HCT116 (cell line): ENCODE measurements around the gene IL17B. TPM values are rescaled to one million over a fixed set of nuclear protein-coding genes. Genes with fewer than 3 reads are reported as not detected.

Experiments used
- ATAC-seq: fragments of 200-7000 bp; cut with Tn5 transposase; 2 replicates; pipeline ENCODE4 v1.9.1; 2020; ENCODE audit warnings: mild to moderate bottlenecking, moderate library complexity
- BruUV-seq: library from RNA; stranded (reverse); fragments of 400-500 nt; replicated peaks from 2 replicates; lab custom pipeline; 2021; lab: Mats Ljungman, UMichigan
- CTCF ChIA-PET: fragments of 300-600 bp; sonication (Branson Sonifier 250); formaldehyde crosslinking; loops from one replicate; lab custom pipeline; 2021; ENCODE audit warnings: antibody characterized with exemption; lab: Charles Lee
- POLR2A ChIA-PET: fragments of 300-600, 350-600 bp; sonication (Branson Sonifier 250); formaldehyde crosslinking; loops from one replicate; lab custom pipeline; 2021; ENCODE audit warnings: antibody characterized with exemption; lab: Charles Lee
- RAD21 ChIA-PET, 2 experiments: fragments of 300-600 bp; sonication (Branson Sonifier 250); formaldehyde crosslinking; loops; one replicate each; lab custom pipeline; 2023; ENCODE audit warnings: low total read pairs in 2 of 2; ENCODE audit not compliant: uncharacterized antibody in 2 of 2, unreplicated experiment in 2 of 2, low non-redundant PET in 1 of 2; lab: Charles Lee
- DNase-seq: peaks from one replicate; pipeline ENCODE4 v3.0.0-alpha.2; 2010; ENCODE audit warnings: low read depth, low spot score
- H2AFZ ChIP-seq: fragments of 200-600 bp; shearing (Covaris generic), sonication (generic); 2 replicates; pipeline ENCODE4 v1.6.1; 2017; ENCODE audit warnings: low read depth, mixed run types, mixed read lengths, antibody characterized with exemption, low read length; ENCODE audit not compliant: poor library complexity, severe bottlenecking
- H3K27ac ChIP-seq: 2 replicates; pipeline ENCODE4 v1.5.1; 2012; ENCODE audit warnings: low read depth, low read length
- H3K27me3 ChIP-seq: fragments of 200-600 bp; sonication (generic); 2 replicates; pipeline ENCODE4 v1.6.1; 2016; ENCODE audit warnings: mixed run types, low read length, mixed read lengths; ENCODE audit not compliant: insufficient read depth
- H3K36me3 ChIP-seq, 2 experiments: fragments of 200-500 bp in 1 of 2; fragments of 200-600 bp in 1 of 2; sonication (Bioruptor generic) in 1 of 2; sonication (generic) in 1 of 2; 2 replicates each; pipeline versions ENCODE4 v1.5.1 to v1.6.1; 2014 to 2016; ENCODE audit warnings: low read length in 2 of 2, inconsistent platforms in 1 of 2, mixed read lengths in 1 of 2, mixed run types in 1 of 2; ENCODE audit not compliant: insufficient read depth in 2 of 2, control insufficient read depth in 1 of 2
- H3K4me1 ChIP-seq, 2 experiments: fragments of 200-600 bp in 1 of 2; sonication (generic) in 1 of 2; 2 replicates each; pipeline versions ENCODE4 v1.5.1 to v1.6.1; 2012 to 2017; ENCODE audit warnings: low read length in 2 of 2, inconsistent platforms in 1 of 2, mild to moderate bottlenecking in 1 of 2, mixed read lengths in 1 of 2, mixed run types in 1 of 2, moderate library complexity in 1 of 2; ENCODE audit not compliant: insufficient read depth in 2 of 2, control insufficient read depth in 1 of 2
- H3K4me2 ChIP-seq: fragments of 200-600 bp; sonication (generic); 2 replicates; pipeline ENCODE4 v1.6.1; 2017; ENCODE audit warnings: mixed run types, low read length, mixed read lengths
- H3K4me3 ChIP-seq, 2 experiments: fragments of 200-600 bp in 1 of 2; sonication (generic) in 1 of 2; replicated peaks in 1 of 2; 2 replicates each; pipeline ENCODE4 v1.5.1; 2011 to 2016; ENCODE audit warnings: low read length in 2 of 2, control low read depth in 1 of 2, low read depth in 1 of 2, mild to moderate bottlenecking in 1 of 2, mixed read lengths in 1 of 2, mixed run types in 1 of 2
- H3K79me2 ChIP-seq: fragments of 200-600 bp; sonication (generic); 2 replicates; pipeline ENCODE4 v1.6.1; 2017; ENCODE audit warnings: mild to moderate bottlenecking, mixed run types, low read length, moderate library complexity, mixed read lengths; ENCODE audit not compliant: insufficient read depth
- H3K9ac ChIP-seq: fragments of 200-600 bp; sonication (generic); 2 replicates; pipeline ENCODE4 v1.6.1; 2016; ENCODE audit warnings: low read length, mixed read lengths
- H3K9me2 ChIP-seq: fragments of 200-600 bp; sonication (generic), shearing (Covaris generic); 2 replicates; pipeline ENCODE4 v1.6.1; 2017; ENCODE audit warnings: mixed run types, mild to moderate bottlenecking, moderate library complexity; ENCODE audit not compliant: insufficient read depth
- H3K9me3 ChIP-seq, 2 experiments: fragments of 200-500 bp in 1 of 2; fragments of 200-600 bp in 1 of 2; sonication (Bioruptor generic) in 1 of 2; sonication (generic) in 1 of 2; 2 replicates each; pipeline ENCODE4 v1.6.1; 2014 to 2017; ENCODE audit warnings: low read length in 2 of 2, mixed read lengths in 2 of 2, inconsistent platforms in 1 of 2, low read depth in 1 of 2, mild to moderate bottlenecking in 1 of 2, mixed run types in 1 of 2, moderate library complexity in 1 of 2; ENCODE audit not compliant: control insufficient read depth in 1 of 2, insufficient read depth in 1 of 2
- H4K20me1 ChIP-seq: fragments of 200-600 bp; sonication (generic), shearing (Covaris generic); 2 replicates; pipeline ENCODE4 v1.6.1; 2017; ENCODE audit warnings: mixed run types, mild to moderate bottlenecking, moderate library complexity; ENCODE audit not compliant: insufficient read depth
- CBX3 ChIP-seq: IDR thresholded peaks from 2 replicates; pipeline ENCODE4 v1.6.1; 2012; ENCODE audit warnings: low read depth
- ELF1 ChIP-seq: IDR thresholded peaks from 2 replicates; pipeline ENCODE4 v1.6.1; 2012; ENCODE audit warnings: low read depth, borderline replicate concordance
- EZH2phosphoT487 ChIP-seq: fragments of 200-600 bp; IDR thresholded peaks from 2 replicates; pipeline ENCODE4 v1.6.1; 2018; ENCODE audit warnings: antibody characterized with exemption, borderline replicate concordance
- FOSL1 ChIP-seq: IDR thresholded peaks from 2 replicates; pipeline ENCODE4 v1.6.1; 2012; ENCODE audit warnings: low read depth
- JUND ChIP-seq: IDR thresholded peaks from 2 replicates; pipeline ENCODE4 v1.6.1; 2012
- POLR2A ChIP-seq: IDR thresholded peaks from 2 replicates; pipeline ENCODE4 v1.7.0; 2011; ENCODE audit warnings: borderline replicate concordance; ENCODE audit not compliant: insufficient read depth, insufficient read length; ENCODE audit errors: extremely low read depth
- REST ChIP-seq: IDR thresholded peaks from 2 replicates; pipeline ENCODE4 v1.6.1; 2012; ENCODE audit warnings: low read depth
- SIN3A ChIP-seq: IDR thresholded peaks from 2 replicates; pipeline ENCODE4 v1.6.1; 2012; ENCODE audit warnings: low read depth
- SP1 ChIP-seq: IDR thresholded peaks from 2 replicates; pipeline ENCODE4 v1.6.1; 2012; ENCODE audit warnings: low read depth
- SRF ChIP-seq: IDR thresholded peaks from 2 replicates; pipeline ENCODE4 v1.6.1; 2012; ENCODE audit warnings: low read depth
- TCF7L2 ChIP-seq: IDR thresholded peaks from 2 replicates; pipeline ENCODE4 v1.7.0; 2011; ENCODE audit warnings: borderline replicate concordance, inconsistent platforms; ENCODE audit not compliant: insufficient read depth, insufficient read length; ENCODE audit errors: extremely low read depth
- YY1 ChIP-seq: IDR thresholded peaks from 2 replicates; pipeline ENCODE4 v1.6.1; 2011; ENCODE audit warnings: low read length, low read depth, moderate library complexity, mild to moderate bottlenecking; ENCODE audit not compliant: insufficient replicate concordance; ENCODE audit errors: extremely low read depth
- ZFX ChIP-seq: fragments of 450-650 bp; IDR thresholded peaks from 2 replicates; pipeline ENCODE4 v1.6.1; 2017
- ZNF274 ChIP-seq: fragments of 200-500 bp; sonication (Bioruptor generic); IDR thresholded peaks from 2 replicates; pipeline ENCODE4 v1.6.1; 2014; ENCODE audit warnings: mild to moderate bottlenecking, low read depth, low read length, inconsistent platforms
- intact Hi-C: fragments of 100-400 bp; cut with micrococcal nuclease; formaldehyde crosslinking; loops from 2 replicates; pipeline ENCODE4 v1.10.0; 2022
- total RNA-seq: library from RNA; stranded (reverse); gene quantifications from one replicate; pipeline ENCODE4 v1.2.1, GENCODE V29; 2021; ENCODE audit not compliant: unreplicated experiment
- TF ChIP-seq, protein P1 (sequence below): IDR thresholded peaks from 2 replicates; pipeline ENCODE4 v1.6.1; 2012
- TF ChIP-seq, protein P2 (sequence below): IDR thresholded peaks from 2 replicates; pipeline ENCODE4 v1.6.1; 2011; ENCODE audit warnings: mild to moderate bottlenecking, low read length, moderate library complexity; ENCODE audit not compliant: insufficient replicate concordance; ENCODE audit errors: extremely low read depth

The IL17B gene
- total RNA-seq, 1 experiment from 2014 or later: 0.81 TPM

- Histone ChIP-seq H2AFZ (no peak overlapping the region), H3K27ac (no peak overlapping the region), H3K4me1 (no peaks in the 10 kb centered on the region), H3K27me3 (no peaks in the 10 kb centered on the region), H3K4me2 (no peak overlapping the region), H3K9ac (no peak overlapping the region), H3K9me3 (no peaks in the 10 kb centered on the region), H4K20me1 (no peaks in the 10 kb centered on the region), H3K36me3 (no peaks in the 10 kb centered on the region), H3K79me2 (no peaks in the 10 kb centered on the region), H3K4me3 (no peak overlapping the region), H3K9me2 (no peaks in the 10 kb centered on the region)
- ATAC-seq (no peak), DNase-seq (no peak)
- ChIA-PET POLR2A (no interaction called here), RAD21 (no interaction called here), CTCF (interaction anchor here (1.5 kb wide), 1 partner anchor 8 kb away, joined by 4 read pairs; no protein-coding TSS in a partner anchor)
- TF ChIP-seq FOSL1: no peak
- TF ChIP-seq YY1: no peak
- TF ChIP-seq TCF7L2: no peak
- TF ChIP-seq EZH2phosphoT487: no peak
- TF ChIP-seq SP1: no peak
- TF ChIP-seq SIN3A: no peak
- BruUV-seq: no TSS peak
- intact Hi-C loops: no loop called here
Observed at GRCh38 chr5:149376104-149376503, 3.0 kb downstream of the IL17B start.

- H3K9me3 ChIP-seq: no peaks in the 10 kb centered on the region
- H3K27ac ChIP-seq: no peak overlapping the region
- no peaks in the 10 kb centered on the region for H3K27me3 ChIP-seq
- CTCF ChIA-PET: interaction anchor here (1.5 kb wide), 1 partner anchor 8 kb away, joined by 4 read pairs; no protein-coding TSS in a partner anchor
- no TSS peak for BruUV-seq
- ATAC-seq (no peak), DNase-seq (no peak)
- no peak overlapping the region for H2AFZ ChIP-seq
- H4K20me1 ChIP-seq: no peaks in the 10 kb centered on the region
- no peaks in the 10 kb centered on the region for H3K4me1 ChIP-seq
- no peaks in the 10 kb centered on the region for H3K36me3 ChIP-seq
- H3K4me2 ChIP-seq: no peak overlapping the region
- no peak overlapping the region for H3K9ac ChIP-seq
- H3K9me2 ChIP-seq: no peaks in the 10 kb centered on the region
- H3K79me2 ChIP-seq: no peaks in the 10 kb centered on the region
- H3K4me3 ChIP-seq: no peak overlapping the region
- intact Hi-C loops: no loop called here
- POLR2A ChIA-PET: no interaction called here
- RAD21 ChIA-PET: no interaction called here
- TF ChIP-seq EZH2phosphoT487 (no peak), REST (no peak), JUND (no peak), SRF (no peak), SP1 (no peak), CBX3 (no peak), POLR2A (no peak), YY1 (no peak), ZNF274 (no peak), ZFX (no peak), ELF1 (no peak), SIN3A (no peak)
- TF ChIP-seq, protein P1, sequence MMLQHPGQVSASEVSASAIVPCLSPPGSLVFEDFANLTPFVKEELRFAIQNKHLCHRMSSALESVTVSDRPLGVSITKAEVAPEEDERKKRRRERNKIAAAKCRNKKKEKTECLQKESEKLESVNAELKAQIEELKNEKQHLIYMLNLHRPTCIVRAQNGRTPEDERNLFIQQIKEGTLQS: no peak
- TF ChIP-seq, protein P2, sequence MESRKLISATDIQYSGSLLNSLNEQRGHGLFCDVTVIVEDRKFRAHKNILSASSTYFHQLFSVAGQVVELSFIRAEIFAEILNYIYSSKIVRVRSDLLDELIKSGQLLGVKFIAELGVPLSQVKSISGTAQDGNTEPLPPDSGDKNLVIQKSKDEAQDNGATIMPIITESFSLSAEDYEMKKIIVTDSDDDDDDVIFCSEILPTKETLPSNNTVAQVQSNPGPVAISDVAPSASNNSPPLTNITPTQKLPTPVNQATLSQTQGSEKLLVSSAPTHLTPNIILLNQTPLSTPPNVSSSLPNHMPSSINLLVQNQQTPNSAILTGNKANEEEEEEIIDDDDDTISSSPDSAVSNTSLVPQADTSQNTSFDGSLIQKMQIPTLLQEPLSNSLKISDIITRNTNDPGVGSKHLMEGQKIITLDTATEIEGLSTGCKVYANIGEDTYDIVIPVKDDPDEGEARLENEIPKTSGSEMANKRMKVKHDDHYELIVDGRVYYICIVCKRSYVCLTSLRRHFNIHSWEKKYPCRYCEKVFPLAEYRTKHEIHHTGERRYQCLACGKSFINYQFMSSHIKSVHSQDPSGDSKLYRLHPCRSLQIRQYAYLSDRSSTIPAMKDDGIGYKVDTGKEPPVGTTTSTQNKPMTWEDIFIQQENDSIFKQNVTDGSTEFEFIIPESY: no peak
Observed at GRCh38 chr5:149375434-149375833, 3.7 kb downstream of the IL17B start.
